Measurements from ENCODE around the gene METTL26.

- TF ChIP-seq CTCF (IDR thresholded peaks at IDR 0.05) (no peak), EZH2 (IDR thresholded peaks at IDR 0.05) (no peak), EZH2phosphoT487 (IDR thresholded peaks at IDR 0.05) (no peak)
These were observed 39.4 kb downstream of the METTL26 start for GRCh38 chr16:596736-597060.
